Ishikawa (cell line): ENCODE measurements around the gene ROGDI.

ENCODE experiments used
- CEBPB ChIP-seq: IDR thresholded peaks from 2 replicates; pipeline ENCODE4 v1.6.1; 2012
- FOXM1 ChIP-seq: IDR thresholded peaks from 2 replicates; pipeline ENCODE4 v1.6.1; 2012; ENCODE audit warnings: low read depth, borderline replicate concordance
- RAD21 ChIP-seq: IDR thresholded peaks from 2 replicates; pipeline ENCODE4 v1.6.1; 2012; ENCODE audit warnings: low read depth
- REST ChIP-seq: IDR thresholded peaks from 2 replicates; pipeline ENCODE4 v1.6.1; 2012; ENCODE audit warnings: low read depth, mild to moderate bottlenecking
- TCF12 ChIP-seq: IDR thresholded peaks from 2 replicates; pipeline ENCODE4 v1.6.1; 2012; ENCODE audit warnings: low read depth
- USF1 ChIP-seq: IDR thresholded peaks from 2 replicates; pipeline ENCODE4 v1.6.1; 2012
- YY1 ChIP-seq: IDR thresholded peaks from 2 replicates; pipeline ENCODE4 v1.6.1; 2012; ENCODE audit warnings: low read depth

DNA sequence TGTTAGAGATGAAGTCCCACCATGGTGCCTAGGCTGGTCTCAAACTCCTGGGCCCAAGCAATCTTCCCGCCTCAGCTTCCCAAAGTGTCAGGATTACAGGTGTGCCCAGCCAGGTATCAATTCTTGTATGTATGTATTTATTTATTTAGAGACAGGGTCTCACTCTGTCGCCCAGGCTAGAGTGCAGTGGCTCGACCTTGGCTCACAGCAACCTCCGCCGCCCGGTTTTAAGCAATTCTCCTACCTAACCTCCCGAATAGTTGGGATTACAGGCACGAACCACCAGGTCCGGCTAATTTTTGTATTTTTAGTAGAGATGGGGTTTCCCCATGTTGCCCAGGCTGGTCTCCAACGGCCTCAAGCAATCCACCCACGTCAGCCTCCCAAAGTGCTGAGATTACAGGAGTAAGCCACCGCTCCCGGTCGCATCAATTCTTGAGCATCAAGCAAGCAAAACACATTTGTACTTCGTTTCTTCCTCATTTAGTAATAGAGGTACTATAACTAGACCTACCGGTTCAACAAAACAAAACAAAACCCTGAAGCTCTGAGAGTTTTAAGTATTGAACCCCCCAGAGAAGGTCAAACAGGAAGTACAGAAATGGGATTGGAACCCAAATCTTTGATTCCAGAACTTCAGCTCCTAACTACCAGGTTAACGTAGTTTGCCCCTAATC is 34.4 kb downstream of the ROGDI start:
- no peak for TF ChIP-seq USF1
- no peak for TF ChIP-seq REST
- no peak for TF ChIP-seq CEBPB
- TF ChIP-seq RAD21: no peak
- no peak for TF ChIP-seq TCF12
- no peak for TF ChIP-seq FOXM1
- no peak for TF ChIP-seq YY1
